BLaER1 treated with 17β-estradiol and CSF1 and Interleukin-3, amounts not matched to agents 10 nM and 100 nM (cell line): ENCODE results near the gene PLCXD1.
"Not testable (repeated sequence)": the region's sequence is repeated elsewhere in the genome, so short reads cannot be mapped to it uniquely, and the experiment has no call there.

Experiments
- H3K27ac ChIP-seq, 11 experiments: shearing (Covaris generic); formaldehyde crosslinking; 2 replicates each; pipeline ENCODE4 v1.8.1; 2022
- H3K27me3 ChIP-seq, 11 experiments: shearing (Covaris generic); formaldehyde crosslinking; 2 replicates each; pipeline ENCODE4 v1.8.1; 2022
- H3K36me3 ChIP-seq, 11 experiments: shearing (Covaris generic); formaldehyde crosslinking; 2 replicates each; pipeline ENCODE4 v1.8.1; 2022
- H3K4me1 ChIP-seq, 10 experiments: shearing (Covaris generic); formaldehyde crosslinking; 2 replicates each; pipeline ENCODE4 v1.8.1; 2022
- H3K4me2 ChIP-seq, 11 experiments: shearing (Covaris generic); formaldehyde crosslinking; 2 replicates each; pipeline ENCODE4 v1.8.1; 2022
- H3K4me3 ChIP-seq, 10 experiments: shearing (Covaris generic); formaldehyde crosslinking; 2 replicates each; pipeline ENCODE4 v1.8.1; 2022
- H3K9ac ChIP-seq, 11 experiments: shearing (Covaris generic); formaldehyde crosslinking; 2 replicates each; pipeline ENCODE4 v1.8.1; 2022
- H3K9me3 ChIP-seq, 11 experiments: shearing (Covaris generic); formaldehyde crosslinking; replicated peaks in 1 of 11; 2 replicates each; pipeline ENCODE4 v1.8.1; 2022
- H4K20me1 ChIP-seq, 11 experiments: shearing (Covaris generic); formaldehyde crosslinking; 2 replicates each; pipeline ENCODE4 v1.8.1; 2022
- Cebpa-rat ChIP-seq, 11 experiments: shearing (Covaris generic); IDR thresholded peaks; 2 replicates each; pipeline ENCODE4 v1.8.1; 2022

Gene PLCXD1

GRCh38 chrX:261167-261918 lies 19.8 kb upstream of the PLCXD1 start:
- Histone ChIP-seq H3K36me3 (no peaks in the 10 kb centered on the region), H3K9ac (peak overlapping the region in 7 of 11 experiments; percentile 38 to 58 (median 48); a peak in 6 of 22 replicates), H4K20me1 (no peaks in the 10 kb centered on the region), H3K27ac (peak overlapping the region in 7 of 11 experiments; percentile 6 to 61 (median 45); a peak in 7 of 22 replicates), H3K4me1 (peaks cover 20 to 71% (median 60%) of the 10 kb centered on the region in 10 experiments), H3K4me2 (peak overlapping the region; percentile 74 to 92 (median 79)), H3K27me3 (no peaks in the 10 kb centered on the region), H3K9me3 (no peaks in the 10 kb centered on the region), H3K4me3 (no peak overlapping the region)
- TF ChIP-seq Cebpa-rat (IDR thresholded peaks at IDR 0.05): no peak

GRCh38 chrX:261919-262352 lies 19.2 kb upstream of the PLCXD1 start:
- Histone ChIP-seq H3K4me3 (no peak overlapping the region), H4K20me1 (no peaks in the 10 kb centered on the region), H3K27me3 (no peaks in the 10 kb centered on the region), H3K9me3 (no peaks in the 10 kb centered on the region), H3K27ac (peak overlapping the region in 8 of 11 experiments; percentile 6 to 61 (median 45); a peak in 12 of 22 replicates), H3K36me3 (no peaks in the 10 kb centered on the region), H3K4me2 (peak overlapping the region; percentile 74 to 92 (median 79)), H3K4me1 (peaks cover 20 to 71% (median 60%) of the 10 kb centered on the region in 10 experiments), H3K9ac (peak overlapping the region in 10 of 11 experiments; percentile 38 to 67 (median 50); a peak in 16 of 22 replicates)
- TF ChIP-seq Cebpa-rat (IDR thresholded peaks at IDR 0.05): no peak

GRCh38 chrX:262381-262909 lies 18.7 kb upstream of the PLCXD1 start:
- Histone ChIP-seq H3K27me3 (no peaks in the 10 kb centered on the region), H4K20me1 (no peaks in the 10 kb centered on the region), H3K4me2 (peak overlapping the region; percentile 74 to 92 (median 79)), H3K27ac (peak overlapping the region in 8 of 11 experiments; percentile 13 to 61 (median 45); a peak in 12 of 22 replicates), H3K9me3 (no peaks in the 10 kb centered on the region), H3K4me3 (peak overlapping the region in 1 of 10 experiments; percentile 7; a peak in 1 of 20 replicates), H3K9ac (peak overlapping the region in 10 of 11 experiments; percentile 38 to 67 (median 50); a peak in 18 of 22 replicates), H3K4me1 (peaks cover 20 to 71% (median 60%) of the 10 kb centered on the region in 10 experiments), H3K36me3 (no peaks in the 10 kb centered on the region)
- TF ChIP-seq Cebpa-rat (IDR thresholded peaks at IDR 0.05): no peak

GRCh38 chrX:264006-264405 lies 17.2 kb upstream of the PLCXD1 start:
- H3K36me3 ChIP-seq: not testable (repeated sequence)
- peak overlapping the region in 2 of 11 experiments; percentile 21 to 27; a peak in 3 of 22 replicates for H3K27ac ChIP-seq
- H3K4me1 ChIP-seq: peaks cover 20 to 59% (median 50%) of the 10 kb centered on the region in 10 experiments

GRCh38 chrX:264634-265455 lies 16.3 kb upstream of the PLCXD1 start:
- Histone ChIP-seq H3K4me1 (peaks cover 20 to 56% (median 46%) of the 10 kb centered on the region in 10 experiments), H3K27me3 (no peaks in the 10 kb centered on the region), H3K4me3 (no peak overlapping the region), H3K36me3 (no peaks in the 10 kb centered on the region), H3K27ac (peak overlapping the region in 3 of 11 experiments; percentile 6 to 44 (median 27); a peak in 4 of 22 replicates), H4K20me1 (no peaks in the 10 kb centered on the region), H3K9ac (no peak overlapping the region; a peak in 2 of 22 replicates), H3K9me3 (no peaks in the 10 kb centered on the region), H3K4me2 (peak overlapping the region in 9 of 11 experiments; percentile 3 to 53 (median 37); a peak in 14 of 22 replicates)
- TF ChIP-seq Cebpa-rat (IDR thresholded peaks at IDR 0.05): no peak

More at GRCh38 chrX:264006-264405, 17.2 kb upstream of the PLCXD1 start:
- not testable (repeated sequence) for H3K9me3 ChIP-seq, H3K27me3 ChIP-seq, H3K9ac ChIP-seq, H3K4me3 ChIP-seq, H4K20me1 ChIP-seq
- peak overlapping the region in 7 of 11 experiments; percentile 21 to 53 (median 44); a peak in 9 of 22 replicates for H3K4me2 ChIP-seq

GRCh38 chrX:265502-265901 lies 15.7 kb upstream of the PLCXD1 start:
- Histone ChIP-seq H3K4me1 (peaks cover 20 to 49% (median 40%) of the 10 kb centered on the region in 10 experiments), H3K4me3 (no peak overlapping the region), H3K36me3 (no peaks in the 10 kb centered on the region), H3K9ac (no peak overlapping the region; a peak in 1 of 22 replicates), H3K4me2 (peak overlapping the region in 5 of 11 experiments; percentile 3 to 53 (median 44); a peak in 5 of 22 replicates), H4K20me1 (no peaks in the 10 kb centered on the region), H3K27ac (peak overlapping the region in 2 of 11 experiments; percentile 23 to 44; a peak in 1 of 22 replicates), H3K9me3 (no peaks in the 10 kb centered on the region), H3K27me3 (no peaks in the 10 kb centered on the region)
- TF ChIP-seq Cebpa-rat (IDR thresholded peaks at IDR 0.05): no peak

- Histone ChIP-seq H3K9me3 (peaks cover 0 to 4% (median 0%) of the 10 kb centered on the region in 11 experiments; a peak in 1 of 22 replicates), H3K36me3 (no peaks in the 10 kb centered on the region), H3K27ac (no peak overlapping the region), H3K4me2 (no peak overlapping the region), H3K4me3 (no peak overlapping the region), H3K4me1 (peaks cover 0 to 27% (median 18%) of the 10 kb centered on the region in 10 experiments; a peak in 14 of 20 replicates), H3K9ac (no peak overlapping the region), H3K27me3 (no peaks in the 10 kb centered on the region), H4K20me1 (no peaks in the 10 kb centered on the region)
- TF ChIP-seq Cebpa-rat (IDR thresholded peaks at IDR 0.05): no peak
Observed at GRCh38 chrX:267771-268261, 13.4 kb upstream of the PLCXD1 start.

- H3K36me3 ChIP-seq: no peaks in the 10 kb centered on the region
- H3K9me3 ChIP-seq: peaks cover 0 to 4% (median 0%) of the 10 kb centered on the region in 11 experiments; a peak in 1 of 22 replicates
- H3K4me3 ChIP-seq: no peak overlapping the region
- H4K20me1 ChIP-seq: no peaks in the 10 kb centered on the region
- peaks cover 7 to 12% (median 8%) of the 10 kb centered on the region in 10 experiments for H3K4me1 ChIP-seq
- H3K27ac ChIP-seq: no peak overlapping the region
- no peak for TF ChIP-seq Cebpa-rat (IDR thresholded peaks at IDR 0.05)
- no peak overlapping the region for H3K4me2 ChIP-seq
- H3K27me3 ChIP-seq: no peaks in the 10 kb centered on the region
- H3K9ac ChIP-seq: no peak overlapping the region
Observed at GRCh38 chrX:270848-271367, 10.3 kb upstream of the PLCXD1 start.
